ENCODE measurements around the gene RSRP1.
"Not testable (repeated sequence)": the region's sequence is repeated elsewhere in the genome, so short reads cannot be mapped to it uniquely, and the experiment has no call there.

Gene RSRP1

GRCh38 chr1:25247024-25247828 lies at the start of gene RSRP1:
RSRP1 (minus strand) TSS chr1:25247454; CDS start chr1:25246963, 491 bp downstream.
- DNase-seq (ENCODE audit: low read depth in 2 of 3, low spot score in 1 of 3) = peak; percentile 98 to 100 (median 98)

DNA sequence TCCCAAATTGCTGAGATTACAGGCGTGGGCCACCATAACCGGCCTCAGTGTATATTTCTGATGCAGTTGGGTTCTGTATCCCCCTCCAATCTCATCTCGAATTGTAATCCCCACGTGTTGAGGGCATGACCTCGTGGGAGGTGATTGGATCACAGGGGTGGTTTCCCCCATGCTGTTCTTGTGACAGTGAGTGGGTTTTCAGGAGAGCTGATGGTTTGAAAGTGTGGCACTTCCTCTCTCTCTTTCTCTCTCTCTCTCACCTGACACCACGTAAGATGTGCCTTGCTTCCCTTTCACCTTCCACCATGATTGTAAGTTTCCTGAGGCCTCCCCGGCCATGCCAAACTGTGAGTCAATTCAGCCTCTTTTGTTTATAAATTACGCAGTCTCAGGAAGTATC lies 49.2 kb upstream of the RSRP1 start:
- DNase-seq (ENCODE audit: low read depth in 2 of 3, low spot score in 1 of 3) = not testable (repeated sequence)

DNA sequence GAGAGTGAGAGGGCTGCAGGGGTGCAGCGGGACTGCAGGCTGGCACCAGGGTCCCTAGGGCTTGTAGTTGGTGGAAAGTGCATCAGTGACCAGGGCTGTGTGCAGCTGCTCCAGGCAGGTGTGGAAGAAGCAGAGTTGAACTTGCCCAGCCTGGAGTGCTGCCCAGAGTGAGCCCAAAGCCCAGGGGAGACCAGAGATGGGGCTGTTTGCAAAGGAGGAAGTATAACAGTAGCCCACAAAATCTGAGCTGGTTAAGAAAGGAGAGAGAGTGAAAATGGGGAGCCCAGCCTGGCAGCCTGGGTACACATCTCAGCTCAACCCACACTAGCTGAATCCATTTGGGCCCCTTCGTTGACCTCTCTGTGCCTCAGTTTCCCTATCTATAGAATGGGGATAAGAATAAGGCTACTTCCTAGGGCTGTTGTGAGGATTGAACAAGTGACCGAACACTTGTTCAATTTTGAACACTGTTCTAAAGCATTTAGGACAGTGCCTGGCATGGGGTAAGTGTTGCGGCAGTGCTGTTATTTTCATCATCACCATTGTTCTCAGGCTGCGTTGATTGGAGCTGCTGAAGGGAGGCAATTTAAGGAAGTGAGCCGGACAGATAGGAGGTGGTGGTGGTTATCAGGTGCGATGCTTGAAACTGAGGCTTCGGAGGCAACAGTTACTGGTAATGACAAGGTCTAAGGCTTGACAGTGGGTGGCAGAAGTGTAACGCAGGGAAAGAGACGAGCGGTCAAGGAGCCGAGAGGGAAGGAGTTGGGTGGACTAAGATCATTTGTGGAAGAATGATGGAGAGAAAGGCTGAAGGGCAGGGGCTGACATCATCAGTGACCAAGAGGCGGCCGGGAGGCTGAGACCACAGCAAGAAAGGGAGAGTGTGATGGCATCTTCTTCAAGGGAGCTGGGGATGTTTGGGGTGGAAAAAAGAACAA lies 47.9 kb upstream of the RSRP1 start:
- DNase-seq (ENCODE audit: low read depth in 2 of 3, low spot score in 1 of 3) = not testable (repeated sequence)

DNA sequence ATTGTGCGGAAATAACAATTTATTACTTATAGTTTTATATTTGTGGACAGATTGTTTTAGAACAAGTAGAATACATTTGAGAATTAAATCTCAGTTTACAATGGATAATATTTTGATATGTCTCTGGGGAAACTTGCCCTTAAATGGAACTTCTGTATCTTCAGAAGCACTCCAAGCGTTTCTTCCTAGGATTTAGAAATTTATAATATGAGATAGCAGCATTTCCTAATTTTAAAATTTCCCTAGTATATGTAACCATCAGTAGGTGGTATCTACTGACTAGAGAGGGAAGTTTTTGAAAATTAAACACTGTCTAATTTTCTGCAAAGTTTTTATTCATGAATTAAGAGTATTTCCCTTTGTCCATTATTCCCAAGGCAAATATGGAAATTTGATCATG lies 46.2 kb upstream of the RSRP1 start:
- not testable (repeated sequence) for DNase-seq (ENCODE audit: low read depth in 2 of 3, low spot score in 1 of 3)

DNA sequence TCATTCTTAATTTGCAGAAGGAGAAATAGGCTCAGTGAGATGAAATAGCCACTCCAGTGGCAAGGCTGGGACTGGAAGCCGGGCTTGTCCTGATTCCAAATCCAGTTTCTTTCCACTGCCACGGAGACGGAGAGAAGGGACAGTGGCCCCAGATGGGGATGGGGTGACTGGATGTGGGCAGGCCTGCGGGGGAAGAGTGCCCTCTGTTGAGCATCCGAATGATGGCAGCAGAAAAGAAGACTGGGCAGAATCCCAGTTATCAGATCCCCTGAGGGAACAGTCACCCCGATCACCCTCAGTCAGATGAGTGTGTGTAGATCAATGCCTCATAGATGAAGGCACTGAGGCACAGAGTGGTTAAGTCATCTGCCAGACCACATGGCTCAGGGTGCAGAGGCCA lies 42.8 kb upstream of the RSRP1 start:
- not testable (repeated sequence) for DNase-seq (ENCODE audit: low read depth in 2 of 3, low spot score in 1 of 3)

DNA sequence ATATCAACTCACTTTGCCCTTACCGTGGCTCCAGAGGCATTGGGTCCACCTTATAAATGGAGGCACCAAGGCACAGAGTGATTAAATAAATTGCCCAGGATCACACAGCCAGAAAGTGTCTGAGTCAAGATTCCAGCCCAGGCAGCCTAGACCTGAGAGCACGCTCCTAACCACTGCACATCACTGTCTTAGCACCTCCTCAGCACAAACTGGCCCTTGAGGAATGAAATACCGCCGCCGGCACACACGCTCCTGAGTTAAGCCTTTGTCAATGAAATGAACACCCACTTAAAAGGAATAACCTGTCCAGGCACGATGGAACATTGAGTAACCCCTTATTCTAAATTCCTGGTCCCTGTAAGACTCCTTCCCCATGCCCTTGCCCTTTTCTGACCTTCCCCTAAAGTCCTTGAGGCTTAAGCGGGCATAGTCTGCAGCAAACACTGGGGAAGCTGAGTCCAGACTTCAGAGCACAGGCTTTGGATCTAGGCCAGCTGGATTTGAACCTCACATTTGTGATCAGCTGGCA lies 41.4 kb upstream of the RSRP1 start:
- DNase-seq (ENCODE audit: low read depth in 2 of 3, low spot score in 1 of 3) = not testable (repeated sequence)

DNA sequence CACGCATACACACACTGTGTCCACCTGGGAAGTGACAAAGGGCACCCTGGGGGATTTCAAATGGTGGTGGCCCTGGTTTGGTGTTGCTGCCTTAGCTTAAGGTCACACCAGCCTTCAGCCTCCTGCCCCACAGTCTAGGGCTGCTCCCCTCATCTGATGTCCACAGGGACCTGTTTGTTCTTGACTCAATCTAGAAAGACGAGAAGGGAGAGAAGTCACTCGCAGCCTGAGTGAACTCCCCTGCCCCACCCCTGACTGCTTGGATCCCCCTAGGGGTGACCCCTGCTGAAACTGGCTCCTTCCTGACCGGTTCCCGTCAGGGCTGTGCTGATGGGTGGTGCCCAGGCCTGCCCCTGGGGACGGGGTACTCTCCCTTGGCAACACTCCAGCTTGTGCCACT lies 39.9 kb upstream of the RSRP1 start:
- not testable (repeated sequence) for DNase-seq (ENCODE audit: low read depth in 2 of 3, low spot score in 1 of 3)

- DNase-seq (ENCODE audit: low read depth in 2 of 3, low spot score in 1 of 3) = not testable (repeated sequence)
These were observed 38.6 kb upstream of the RSRP1 start for GRCh38 chr1:25285862-25286261.

DNA sequence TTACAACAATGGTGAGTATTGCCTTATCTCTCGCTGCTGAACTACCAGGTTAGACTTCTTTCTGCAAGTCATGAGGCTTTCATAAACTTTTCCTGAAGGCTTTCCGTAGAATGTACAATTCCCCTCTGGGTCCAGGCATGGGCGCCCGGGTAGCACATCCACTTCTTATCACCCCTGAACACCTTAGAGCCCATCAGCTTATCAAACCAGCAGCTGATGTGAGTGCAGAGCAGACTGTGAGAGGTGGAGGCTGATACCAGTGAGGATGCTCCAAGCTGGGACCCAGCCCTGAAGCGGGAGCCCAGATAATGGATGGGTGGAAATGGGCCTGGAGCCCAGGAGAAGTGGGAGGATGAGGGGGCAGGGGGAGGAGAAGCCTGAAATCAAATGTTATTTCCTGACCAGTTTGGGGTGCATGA lies 32.4 kb upstream of the RSRP1 start:
- not testable (repeated sequence) for DNase-seq (ENCODE audit: low read depth in 2 of 3, low spot score in 1 of 3)

GRCh38 chr1:25278790-25279189 lies 31.5 kb upstream of the RSRP1 start:
- not testable (repeated sequence) for DNase-seq (ENCODE audit: low read depth in 2 of 3, low spot score in 1 of 3)

DNA sequence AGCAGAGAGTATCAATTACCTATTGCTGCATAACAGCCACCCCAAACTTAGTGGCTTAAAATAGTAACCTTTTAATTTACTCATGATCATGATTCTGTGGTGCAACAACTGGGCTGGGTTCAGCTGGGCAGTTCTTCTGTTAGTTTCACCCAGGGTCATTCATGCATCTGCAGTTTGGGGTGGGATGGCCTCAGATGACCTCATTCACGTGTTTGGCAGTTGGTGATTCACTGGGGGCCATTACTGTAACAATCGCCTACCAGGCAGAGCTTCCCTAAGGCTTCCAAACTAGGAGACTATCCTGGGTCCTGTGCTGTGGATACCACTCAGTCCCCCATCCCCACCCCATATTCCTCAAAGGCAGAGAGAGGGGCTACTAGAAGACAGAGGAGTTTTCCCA lies 31.1 kb upstream of the RSRP1 start:
- not testable (repeated sequence) for DNase-seq (ENCODE audit: low read depth in 2 of 3, low spot score in 1 of 3)

GRCh38 chr1:25277295-25277694 lies 30.0 kb upstream of the RSRP1 start:
- not testable (repeated sequence) for DNase-seq (ENCODE audit: low read depth in 2 of 3, low spot score in 1 of 3)

DNA sequence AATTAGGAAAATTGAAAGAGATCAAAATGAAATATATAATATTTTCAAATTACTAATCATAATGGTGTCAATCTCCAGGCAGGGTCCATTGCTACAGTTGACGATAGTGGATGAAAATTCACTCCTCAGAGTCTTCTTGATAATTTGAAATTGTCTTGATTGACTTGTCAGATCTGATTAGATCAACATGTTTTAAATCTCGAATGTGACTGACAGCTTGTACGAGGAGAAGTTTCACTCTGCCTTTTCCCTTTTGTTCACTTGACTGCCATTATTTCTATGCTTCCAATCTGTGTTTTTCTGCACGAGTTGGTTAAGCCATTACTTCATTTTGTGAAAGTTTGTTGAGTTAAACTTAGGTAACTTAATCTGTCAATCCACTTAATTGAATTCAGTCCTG lies 28.4 kb upstream of the RSRP1 start:
- DNase-seq (ENCODE audit: low read depth in 2 of 3, low spot score in 1 of 3) = not testable (repeated sequence)

DNA sequence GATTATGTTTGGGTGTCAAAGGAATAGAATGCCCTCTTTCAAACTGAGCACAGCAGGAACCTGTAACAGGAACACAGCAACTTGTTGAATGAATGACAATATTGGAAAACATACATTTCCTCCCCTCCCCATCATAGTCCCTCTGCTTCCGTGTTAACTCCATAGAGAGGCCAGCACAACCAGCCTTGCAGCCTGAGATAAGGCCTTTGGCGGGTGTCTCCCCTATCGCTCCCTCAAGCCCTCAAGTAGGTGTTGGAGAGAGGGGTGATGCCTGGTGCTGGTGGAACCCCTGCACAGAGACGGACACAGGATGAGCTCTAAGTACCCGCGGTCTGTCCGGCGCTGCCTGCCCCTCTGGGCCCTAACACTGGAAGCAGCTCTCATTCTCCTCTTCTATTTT lies 25.0 kb upstream of the RSRP1 start, which contains the start of gene RHD:
Gene RHD, plus strand, starts transcription at position 272 of the 400 bp plus-strand sequence. Its CDS starts 39 bp downstream, at position 311.
- DNase-seq (ENCODE audit: low read depth in 2 of 3, low spot score in 1 of 3) = not testable (repeated sequence)

DNA sequence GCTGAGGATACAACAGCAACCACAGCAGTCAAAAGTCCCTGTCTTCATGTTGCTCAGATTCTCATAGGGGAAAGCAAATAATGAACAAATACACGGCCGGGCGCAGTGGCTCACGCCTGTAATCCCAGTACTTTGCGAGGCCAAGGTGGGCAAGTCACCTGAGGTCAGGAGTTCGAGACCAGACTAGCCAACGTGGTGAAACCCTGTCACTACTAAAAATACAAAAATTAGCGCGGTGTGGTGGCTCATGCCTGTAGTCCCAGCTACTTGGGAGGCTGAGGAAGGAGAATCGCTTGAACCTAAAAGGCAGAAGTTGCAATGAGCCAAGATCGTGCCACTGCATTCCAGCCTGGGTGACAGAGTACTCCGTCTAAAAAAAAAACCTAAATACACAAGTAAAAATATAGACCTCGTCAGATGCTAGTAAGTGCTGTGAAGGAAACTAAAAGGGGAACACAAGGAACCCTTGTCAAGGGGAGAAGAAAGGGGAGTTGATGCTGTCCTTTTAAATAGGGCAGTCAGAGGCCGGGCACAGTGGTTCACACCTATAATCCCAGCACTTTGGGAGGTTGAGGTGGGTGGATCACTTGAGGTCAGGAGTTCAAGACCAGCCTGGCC lies 21.0 kb upstream of the RSRP1 start:
- DNase-seq (ENCODE audit: low read depth in 2 of 3, low spot score in 1 of 3) = not testable (repeated sequence)

DNA sequence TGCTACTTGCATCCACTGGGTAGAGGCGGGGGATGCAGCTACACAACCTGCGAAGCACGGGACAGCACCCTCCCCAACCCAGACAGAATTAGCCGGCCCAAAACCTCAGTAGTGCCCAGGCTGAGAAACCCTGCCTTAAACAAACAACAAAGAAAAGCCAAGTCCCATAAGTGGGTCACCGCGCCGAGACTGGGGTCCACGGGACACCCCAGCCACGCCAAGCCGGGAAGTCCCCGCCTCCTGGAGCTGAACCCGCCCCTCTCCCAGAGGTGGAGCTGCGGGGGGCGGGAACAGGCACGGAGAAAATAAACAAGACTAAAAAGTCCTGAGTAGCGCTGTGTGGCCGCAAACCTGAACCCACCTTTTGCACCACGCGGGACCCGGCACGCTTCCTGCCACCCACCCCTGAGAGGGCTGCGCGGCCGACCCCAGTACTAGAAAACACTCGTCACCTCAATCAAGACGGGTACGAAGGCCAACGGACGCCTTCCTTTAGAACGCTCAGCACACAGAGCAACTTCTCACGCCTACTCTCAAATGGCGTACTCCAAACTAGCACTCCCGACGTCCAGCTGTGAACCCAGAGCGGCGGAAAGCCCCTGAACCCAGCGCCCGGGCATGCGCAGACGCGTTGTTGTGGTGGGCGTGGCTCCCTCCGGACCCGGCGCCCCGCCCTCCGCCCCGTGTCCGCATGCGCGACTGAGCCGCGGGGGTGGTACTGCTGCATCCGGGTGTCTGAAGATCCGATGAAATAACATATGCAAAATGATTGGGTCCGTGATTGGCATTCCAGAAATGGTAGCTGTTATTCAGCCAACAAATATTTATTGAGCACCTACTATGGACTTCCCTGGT lies 20.3 kb upstream of the RSRP1 start:
- peak; percentile 69 to 91 (median 86) for DNase-seq (ENCODE audit: low read depth in 2 of 3, low spot score in 1 of 3)

GRCh38 chr1:25266554-25267287 lies 19.5 kb upstream of the RSRP1 start:
- not testable (repeated sequence) for DNase-seq (ENCODE audit: low read depth in 2 of 3, low spot score in 1 of 3)

DNA sequence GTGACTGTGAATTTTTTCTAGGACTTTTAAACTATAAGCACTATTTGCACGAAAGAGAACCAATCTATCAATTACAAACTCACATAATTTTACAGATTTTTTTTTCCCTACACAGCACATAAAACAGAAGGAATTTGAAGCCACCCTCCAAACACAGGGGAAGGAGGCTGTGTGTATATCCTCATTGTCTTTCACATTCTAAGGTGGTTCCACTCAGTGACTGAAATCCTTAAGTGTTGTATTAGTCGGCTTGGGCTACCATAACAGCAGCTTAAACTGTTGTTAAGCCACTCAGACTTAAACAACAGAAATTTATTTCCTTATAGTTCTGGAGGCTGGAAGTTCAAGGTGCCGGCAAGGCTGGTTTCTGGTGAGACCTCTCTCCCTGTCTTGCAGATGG lies 13.1 kb upstream of the RSRP1 start:
- not testable (repeated sequence) for DNase-seq (ENCODE audit: low read depth in 2 of 3, low spot score in 1 of 3)

GRCh38 chr1:25259813-25260212 lies 12.6 kb upstream of the RSRP1 start:
- not testable (repeated sequence) for DNase-seq (ENCODE audit: low read depth in 2 of 3, low spot score in 1 of 3)
